Chondrocyte (in vitro differentiated cells): ENCODE results near the gene HCRTR2. TPM values are rescaled to one million over a fixed set of nuclear protein-coding genes. Genes with fewer than 3 reads are reported as not detected.

Experiments used
- DNase-seq: peaks from one replicate; pipeline ENCODE4 v3.0.0; 2021; ENCODE audit warnings: mixed read lengths, low spot score
- H3K27ac Mint-ChIP-seq: one replicate; pipeline ENCODE4 v1.8.0; 2021; ENCODE audit warnings: mild to moderate bottlenecking, moderate library complexity, mixed read lengths; ENCODE audit not compliant: unreplicated experiment
- H3K27me3 Mint-ChIP-seq: 2 replicates; pipeline ENCODE4 v1.8.0; 2021; ENCODE audit warnings: low read depth, mixed read lengths
- H3K36me3 Mint-ChIP-seq: 2 replicates; pipeline ENCODE4 v1.8.0; 2021; ENCODE audit warnings: low read depth, mixed read lengths
- H3K4me1 Mint-ChIP-seq: 2 replicates; pipeline ENCODE4 v1.8.0; 2021; ENCODE audit warnings: low read depth, mild to moderate bottlenecking, mixed read lengths
- H3K4me3 Mint-ChIP-seq: one replicate; pipeline ENCODE4 v1.8.0; 2021; ENCODE audit warnings: mild to moderate bottlenecking, moderate library complexity, mixed read lengths; ENCODE audit not compliant: unreplicated experiment
- H3K9me3 Mint-ChIP-seq: 2 replicates; pipeline ENCODE4 v1.8.0; 2021; ENCODE audit warnings: low read depth, mixed read lengths
- total RNA-seq: library from RNA; stranded (reverse); gene quantifications from 3 replicates; pipeline ENCODE4 v1.2.1, GENCODE V29; 2021
- TF ChIP-seq, protein P1 (sequence below): fragments of 200-600 bp; sonication (generic); IDR thresholded peaks from 2 replicates; pipeline ENCODE4 v1.5.0; 2021; ENCODE audit warnings: antibody characterized with exemption, mild to moderate bottlenecking, moderate library complexity

HCRTR2 gene
- total RNA-seq, 1 donor from 2014 or later, result not detected

DNA sequence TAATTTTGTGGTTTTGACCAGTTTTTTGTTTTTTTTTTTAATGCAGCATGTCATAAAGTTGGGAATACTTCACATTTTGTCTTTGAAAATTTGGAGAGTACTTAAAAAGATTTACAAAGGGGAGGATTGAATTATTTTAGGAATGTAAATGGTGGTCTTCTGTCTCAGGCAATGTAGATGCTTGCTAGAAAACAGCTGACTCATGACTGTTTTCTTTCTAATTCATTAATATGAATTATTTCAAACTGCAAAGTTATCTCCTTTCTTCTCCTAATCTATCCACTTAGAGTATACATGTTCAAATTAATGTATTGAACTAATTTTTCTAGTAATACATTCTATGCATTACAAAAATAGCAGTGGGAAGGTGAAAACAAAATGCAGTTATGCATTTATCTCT lies 24.9 kb downstream of the HCRTR2 start:
- H3K27me3 Mint-ChIP-seq, result peaks cover 1% of the 10 kb centered on the region
- DNase-seq, result no peak
- H3K4me1 Mint-ChIP-seq, result no peaks in the 10 kb centered on the region

DNA sequence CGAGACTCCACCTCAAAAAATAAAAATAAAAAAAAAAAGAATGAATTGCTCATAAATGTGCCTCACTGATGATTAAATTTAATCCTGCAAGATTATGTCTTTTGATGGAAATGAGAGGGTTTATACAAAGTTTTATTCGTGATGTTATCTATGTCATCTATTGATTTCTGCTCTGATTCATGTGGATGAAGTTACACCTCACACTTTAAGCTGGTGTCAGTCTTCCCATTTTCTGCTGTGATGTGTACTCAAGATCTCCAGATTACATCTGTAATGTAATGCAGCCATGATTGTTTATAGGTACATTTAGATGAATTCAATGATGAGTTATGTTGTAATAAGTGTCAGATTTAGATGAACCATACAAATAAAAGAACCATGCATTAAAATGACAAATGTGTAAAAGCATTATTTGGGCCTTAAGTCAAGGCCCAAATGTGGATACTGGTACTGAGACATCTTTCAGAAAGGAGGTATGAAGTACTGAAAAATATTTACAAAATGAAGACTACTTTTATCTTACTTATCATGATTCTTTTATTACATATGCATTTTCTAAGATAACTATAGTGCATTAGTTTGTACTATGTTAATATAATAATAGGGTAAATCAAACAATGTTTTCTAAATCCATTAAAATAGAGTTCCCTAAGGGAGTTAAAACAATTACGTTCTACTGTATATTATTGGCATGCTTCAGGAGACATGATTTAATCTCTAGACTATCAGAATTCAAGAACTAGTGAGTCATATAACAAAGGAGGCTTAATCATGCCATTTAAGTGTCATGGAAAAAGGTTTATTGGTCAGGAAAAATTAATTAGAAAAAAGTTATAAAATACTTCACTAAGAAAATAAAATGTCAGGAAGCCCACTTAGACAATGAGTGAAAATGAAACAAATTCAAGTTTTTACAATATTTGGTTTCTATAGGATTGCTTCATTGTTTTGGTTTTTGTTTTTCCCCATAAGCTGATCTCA lies 34.5 kb downstream of the HCRTR2 start:
- Mint-ChIP-seq H3K36me3 (no peaks in the 10 kb centered on the region), H3K4me1 (peaks cover 11% of the 10 kb centered on the region), H3K27ac (no peak overlapping the region), H3K9me3 (peaks cover 3% of the 10 kb centered on the region), H3K27me3 (peaks cover 7% of the 10 kb centered on the region), H3K4me3 (no peak overlapping the region)
- DNase-seq, result no peak
- TF ChIP-seq, protein P1, sequence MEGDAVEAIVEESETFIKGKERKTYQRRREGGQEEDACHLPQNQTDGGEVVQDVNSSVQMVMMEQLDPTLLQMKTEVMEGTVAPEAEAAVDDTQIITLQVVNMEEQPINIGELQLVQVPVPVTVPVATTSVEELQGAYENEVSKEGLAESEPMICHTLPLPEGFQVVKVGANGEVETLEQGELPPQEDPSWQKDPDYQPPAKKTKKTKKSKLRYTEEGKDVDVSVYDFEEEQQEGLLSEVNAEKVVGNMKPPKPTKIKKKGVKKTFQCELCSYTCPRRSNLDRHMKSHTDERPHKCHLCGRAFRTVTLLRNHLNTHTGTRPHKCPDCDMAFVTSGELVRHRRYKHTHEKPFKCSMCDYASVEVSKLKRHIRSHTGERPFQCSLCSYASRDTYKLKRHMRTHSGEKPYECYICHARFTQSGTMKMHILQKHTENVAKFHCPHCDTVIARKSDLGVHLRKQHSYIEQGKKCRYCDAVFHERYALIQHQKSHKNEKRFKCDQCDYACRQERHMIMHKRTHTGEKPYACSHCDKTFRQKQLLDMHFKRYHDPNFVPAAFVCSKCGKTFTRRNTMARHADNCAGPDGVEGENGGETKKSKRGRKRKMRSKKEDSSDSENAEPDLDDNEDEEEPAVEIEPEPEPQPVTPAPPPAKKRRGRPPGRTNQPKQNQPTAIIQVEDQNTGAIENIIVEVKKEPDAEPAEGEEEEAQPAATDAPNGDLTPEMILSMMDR, result no peak

More for the DNA sequence above, 24.9 kb downstream of the HCRTR2 start:
- TF ChIP-seq, protein P1, result no peak
- Mint-ChIP-seq H3K36me3 (no peaks in the 10 kb centered on the region), H3K27ac (no peak overlapping the region), H3K9me3 (no peaks in the 10 kb centered on the region), H3K4me3 (no peak overlapping the region)

DNA sequence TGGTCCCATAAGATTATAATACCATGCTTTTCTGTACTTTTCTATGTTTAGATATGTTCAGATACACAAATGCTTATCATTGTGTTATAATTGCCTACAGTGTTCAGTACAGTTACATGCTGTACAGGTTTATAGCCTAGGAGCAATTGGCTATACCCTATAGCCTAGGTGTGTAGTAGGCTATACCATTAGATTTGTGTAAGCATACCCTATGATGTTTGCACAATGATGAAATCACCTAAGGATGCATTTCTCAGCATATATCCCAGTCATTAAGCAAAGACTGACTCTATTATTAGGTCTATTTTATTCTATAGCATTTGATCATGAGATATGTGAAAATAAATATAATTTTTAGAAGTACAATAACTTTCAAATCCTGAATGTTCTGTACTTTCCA lies 36.6 kb downstream of the HCRTR2 start:
- peaks cover 2% of the 10 kb centered on the region for H3K27me3 Mint-ChIP-seq
- H3K36me3 Mint-ChIP-seq, result no peaks in the 10 kb centered on the region
- peaks cover 11% of the 10 kb centered on the region for H3K9me3 Mint-ChIP-seq
- no peak overlapping the region for H3K4me3 Mint-ChIP-seq
- TF ChIP-seq, protein P1, result no peak
- no peak for DNase-seq
- H3K4me1 Mint-ChIP-seq, result peaks cover 11% of the 10 kb centered on the region
- no peak overlapping the region for H3K27ac Mint-ChIP-seq

DNA sequence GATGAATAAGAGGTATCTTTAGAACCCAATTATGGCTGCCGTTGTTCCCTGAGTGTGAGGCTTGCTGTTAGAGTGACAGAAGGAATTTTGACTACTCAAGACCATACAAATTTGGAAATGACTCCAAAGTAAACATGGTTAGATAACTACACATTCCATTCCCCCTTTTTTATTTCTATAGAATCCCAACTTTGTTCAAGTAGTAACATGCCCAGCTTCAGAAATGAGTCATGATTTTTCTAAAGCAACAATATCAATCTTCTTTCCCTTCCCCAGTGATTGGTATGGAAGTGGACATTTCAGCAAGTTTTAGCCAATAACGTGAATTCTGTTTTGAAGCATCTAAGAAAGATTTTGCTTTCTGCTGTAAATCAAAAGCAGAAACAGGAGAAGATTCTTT lies 37.8 kb downstream of the HCRTR2 start:
- DNase-seq, result no peak
- TF ChIP-seq, protein P1, result no peak
- H3K27ac Mint-ChIP-seq, result no peak overlapping the region
- peaks cover 11% of the 10 kb centered on the region for H3K4me1 Mint-ChIP-seq
- no peaks in the 10 kb centered on the region for H3K36me3 Mint-ChIP-seq
- H3K4me3 Mint-ChIP-seq, result no peak overlapping the region
- H3K27me3 Mint-ChIP-seq, result peaks cover 2% of the 10 kb centered on the region
- H3K9me3 Mint-ChIP-seq, result peaks cover 13% of the 10 kb centered on the region

DNA sequence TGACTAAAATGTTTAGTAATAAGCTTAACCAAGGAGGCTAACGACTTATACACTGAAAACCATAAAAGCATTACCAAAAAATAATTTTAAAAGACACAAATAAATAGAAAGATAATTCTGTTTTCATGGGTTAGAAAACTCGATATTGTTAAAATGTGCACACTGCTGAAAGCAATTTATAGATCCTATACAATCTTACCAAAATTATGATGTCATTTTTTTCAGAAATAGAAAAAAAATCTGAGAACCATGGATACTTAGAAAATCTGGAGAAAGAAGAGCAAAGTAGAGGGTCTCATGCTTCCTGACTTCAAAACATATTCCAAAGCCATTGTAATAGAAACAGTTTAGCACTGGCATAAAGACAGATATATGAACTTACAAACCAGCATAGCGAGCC lies 46.6 kb downstream of the HCRTR2 start:
- DNase-seq, result no peak
- no peak overlapping the region for H3K4me3 Mint-ChIP-seq
- peaks cover 2% of the 10 kb centered on the region for H3K27me3 Mint-ChIP-seq
- TF ChIP-seq, protein P1, result no peak
- no peaks in the 10 kb centered on the region for H3K4me1 Mint-ChIP-seq
- no peak overlapping the region for H3K27ac Mint-ChIP-seq
- no peaks in the 10 kb centered on the region for H3K36me3 Mint-ChIP-seq
- peaks cover 7% of the 10 kb centered on the region for H3K9me3 Mint-ChIP-seq
